Astrocyte of the hippocampus (primary cell): ENCODE data around the gene KIF26B.
A peak's percentile ranks its signal among the peaks of the same experiment; 100 is the strongest.

ENCODE experiments used
- DNase-seq: peaks from one replicate; pipeline ENCODE4 v3.0.0; 2011; ENCODE audit warnings: low read depth, low spot score

KIF26B gene

GRCh38 chr1:245679821-245680780, 525.3 kb downstream of the KIF26B start:
- no peak for DNase-seq

- no peak for DNase-seq
These were observed 528.1 kb downstream of the KIF26B start for GRCh38 chr1:245682638-245683628.

- no peak for DNase-seq
These were observed 528.9 kb downstream of the KIF26B start for GRCh38 chr1:245683676-245684075.

GRCh38 chr1:245684166-245684565, 529.4 kb downstream of the KIF26B start:
- no peak for DNase-seq

DNA sequence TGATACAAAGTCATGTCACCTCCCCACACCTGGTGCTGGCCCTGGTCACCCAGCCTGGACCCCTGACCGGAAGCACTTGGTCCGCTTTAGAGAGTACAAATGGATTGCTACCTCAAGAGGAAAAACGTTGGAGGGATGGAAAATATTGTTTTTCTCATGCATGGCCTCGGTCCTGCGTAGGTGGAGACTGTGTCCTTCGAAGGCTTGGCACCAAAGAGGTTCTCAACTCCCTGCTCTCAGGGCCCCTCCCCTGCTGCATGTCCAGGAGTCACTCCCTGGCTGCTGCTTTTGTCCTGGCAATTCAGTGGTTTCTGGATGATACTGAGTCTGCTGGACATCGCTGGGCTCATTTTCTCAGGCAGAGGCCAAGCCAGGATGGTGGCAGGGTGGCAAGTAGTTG, 529.8 kb downstream of the KIF26B start:
- no peak for DNase-seq

GRCh38 chr1:245685111-245685810, 530.5 kb downstream of the KIF26B start:
- DNase-seq, result no peak

DNA sequence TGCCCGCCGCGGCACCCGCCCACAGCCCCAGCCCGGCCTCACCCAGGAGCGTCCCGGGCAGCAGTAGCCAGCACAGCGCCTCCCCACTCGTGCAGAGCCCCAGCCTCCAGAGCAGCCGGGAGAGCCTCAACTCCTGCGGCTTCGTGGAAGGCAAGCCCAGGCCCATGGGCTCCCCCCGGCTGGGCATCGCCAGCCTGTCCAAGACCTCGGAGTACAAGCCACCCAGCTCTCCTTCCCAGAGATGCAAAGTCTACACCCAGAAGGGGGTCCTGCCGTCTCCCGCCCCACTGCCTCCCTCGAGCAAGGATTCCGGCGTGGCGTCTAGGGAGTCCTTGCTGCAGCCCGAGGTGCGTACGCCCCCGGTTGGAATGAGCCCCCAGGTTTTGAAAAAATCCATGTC, 531.2 kb downstream of the KIF26B start:
- no peak for DNase-seq

GRCh38 chr1:245686446-245687030, 531.8 kb downstream of the KIF26B start:
- no peak for DNase-seq

DNA sequence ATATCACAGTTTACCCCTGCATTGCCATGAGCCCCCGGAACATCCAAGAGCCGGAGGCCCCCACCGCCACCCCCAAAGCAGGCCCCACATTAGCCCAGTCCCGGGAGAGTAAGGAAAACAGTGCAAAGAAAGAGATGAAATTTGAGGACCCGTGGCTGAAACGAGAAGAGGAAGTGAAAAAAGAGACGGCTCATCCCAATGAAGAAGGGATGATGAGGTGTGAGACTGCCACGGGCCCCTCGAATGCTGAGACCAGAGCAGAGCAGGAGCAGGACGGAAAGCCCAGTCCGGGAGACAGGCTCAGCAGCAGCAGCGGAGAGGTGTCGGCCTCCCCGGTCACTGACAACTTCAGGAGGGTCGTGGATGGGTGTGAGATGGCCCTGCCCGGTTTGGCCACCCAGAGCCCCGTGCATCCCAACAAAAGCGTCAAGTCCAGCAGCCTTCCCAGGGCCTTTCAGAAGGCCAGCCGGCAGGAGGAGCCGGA, 532.4 kb downstream of the KIF26B start:
- no peak for DNase-seq

DNA sequence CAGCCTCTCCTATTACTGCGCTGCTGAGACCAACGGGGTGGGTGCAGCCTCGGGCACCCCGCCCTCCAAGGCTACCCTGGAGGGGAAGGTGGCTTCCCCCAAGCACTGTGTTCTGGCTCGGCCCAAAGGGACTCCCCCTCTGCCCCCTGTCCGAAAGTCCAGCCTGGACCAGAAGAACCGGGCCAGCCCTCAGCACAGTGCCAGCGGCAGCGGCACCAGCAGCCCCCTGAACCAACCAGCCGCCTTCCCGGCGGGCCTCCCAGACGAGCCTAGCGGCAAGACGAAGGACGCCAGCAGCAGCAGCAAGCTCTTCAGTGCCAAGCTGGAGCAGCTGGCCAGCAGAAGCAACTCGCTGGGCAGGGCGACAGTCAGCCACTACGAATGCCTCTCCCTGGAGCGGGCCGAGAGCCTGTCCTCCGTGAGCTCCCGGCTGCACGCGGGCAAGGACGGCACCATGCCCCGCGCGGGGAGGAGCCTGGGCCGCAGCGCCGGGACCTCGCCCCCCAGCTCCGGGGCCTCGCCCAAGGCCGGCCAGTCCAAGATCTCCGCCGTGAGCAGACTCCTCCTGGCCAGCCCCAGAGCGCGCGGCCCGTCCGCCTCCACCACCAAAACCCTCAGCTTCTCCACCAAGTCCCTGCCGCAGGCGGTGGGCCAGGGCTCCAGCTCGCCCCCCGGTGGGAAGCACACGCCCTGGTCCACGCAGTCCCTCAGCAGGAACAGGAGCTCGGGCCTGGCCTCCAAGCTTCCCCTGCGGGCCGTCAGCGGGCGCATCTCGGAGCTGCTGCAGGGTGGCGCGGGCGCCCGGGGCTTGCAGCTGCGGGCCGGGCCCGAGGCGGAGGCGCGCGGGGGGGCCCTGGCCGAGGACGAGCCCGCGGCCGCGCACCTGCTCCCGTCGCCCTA, 533.1 kb downstream of the KIF26B start:
- peak; percentile 61 for DNase-seq

GRCh38 chr1:245688536-245689453, 534.0 kb downstream of the KIF26B start:
- no peak for DNase-seq

- peak; percentile 33 for DNase-seq
These were observed 535.4 kb downstream of the KIF26B start for GRCh38 chr1:245690156-245690690.

DNA sequence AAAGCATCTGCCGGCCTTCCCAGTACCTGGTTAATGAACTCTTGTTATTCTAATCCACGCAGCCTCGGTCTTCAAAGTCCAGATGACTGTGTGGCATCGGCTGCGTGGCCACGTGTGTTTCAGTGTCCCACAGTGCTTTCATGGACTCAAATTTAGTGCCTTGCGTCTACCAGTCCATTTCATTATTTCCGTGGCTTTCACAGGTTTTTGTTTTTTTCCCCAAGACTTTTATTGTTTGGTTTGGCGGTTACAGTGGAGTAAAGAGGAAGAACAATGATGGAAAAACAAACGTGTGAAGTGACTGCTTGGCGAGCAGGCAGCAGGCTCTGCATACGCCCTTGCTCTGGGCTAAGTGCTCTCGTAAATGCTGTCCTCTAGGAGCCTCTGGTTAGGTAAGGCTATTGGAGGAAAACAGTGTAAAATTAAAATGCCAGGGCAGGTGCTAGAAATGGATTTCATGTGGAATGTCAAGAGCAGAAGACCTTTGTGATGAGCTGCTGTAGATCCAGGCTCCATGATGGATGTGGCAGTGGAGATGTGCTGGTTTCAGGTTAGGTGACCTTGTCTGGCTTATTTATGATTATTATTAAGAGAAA, 536.3 kb downstream of the KIF26B start:
- DNase-seq, result no peak

DNA sequence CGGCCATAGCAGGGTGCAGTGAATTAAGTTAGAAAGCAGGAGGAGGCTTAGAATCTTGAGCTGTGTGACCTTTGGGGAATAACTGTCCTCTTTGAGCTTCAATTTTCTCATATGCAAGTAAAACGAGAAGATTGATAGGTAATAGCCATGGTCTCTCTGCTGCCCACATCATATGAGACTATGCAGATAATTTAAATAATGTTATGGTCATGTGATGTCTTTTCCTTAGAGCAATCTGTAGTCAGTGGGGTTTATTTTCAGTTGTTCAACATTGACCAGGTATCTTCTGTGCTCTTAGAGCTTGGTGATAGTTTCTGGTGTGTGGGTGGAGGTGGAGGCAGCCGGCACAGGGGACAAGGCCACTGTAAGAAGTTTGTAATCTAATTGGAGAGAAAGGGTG, 537.1 kb downstream of the KIF26B start:
- no peak for DNase-seq

DNA sequence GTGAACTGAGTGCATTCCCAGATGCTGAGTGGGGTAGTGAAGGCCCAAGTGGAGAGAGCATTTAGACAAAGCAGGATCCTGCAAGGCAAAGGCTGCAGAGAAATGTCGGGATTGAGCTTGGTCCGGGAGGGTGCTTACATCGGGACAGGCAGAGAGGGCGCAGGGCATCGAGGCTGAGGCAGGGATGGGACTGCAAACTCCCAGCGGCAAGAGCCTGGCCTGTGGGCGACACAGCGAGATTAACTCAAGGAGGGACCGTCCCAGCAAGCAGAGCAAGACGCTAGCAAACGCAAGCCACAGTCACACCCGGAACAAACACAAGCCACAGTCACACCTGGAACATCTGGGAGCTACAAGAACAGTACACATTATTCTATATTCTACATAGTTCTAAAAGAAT, 537.5 kb downstream of the KIF26B start:
- DNase-seq, result no peak

DNA sequence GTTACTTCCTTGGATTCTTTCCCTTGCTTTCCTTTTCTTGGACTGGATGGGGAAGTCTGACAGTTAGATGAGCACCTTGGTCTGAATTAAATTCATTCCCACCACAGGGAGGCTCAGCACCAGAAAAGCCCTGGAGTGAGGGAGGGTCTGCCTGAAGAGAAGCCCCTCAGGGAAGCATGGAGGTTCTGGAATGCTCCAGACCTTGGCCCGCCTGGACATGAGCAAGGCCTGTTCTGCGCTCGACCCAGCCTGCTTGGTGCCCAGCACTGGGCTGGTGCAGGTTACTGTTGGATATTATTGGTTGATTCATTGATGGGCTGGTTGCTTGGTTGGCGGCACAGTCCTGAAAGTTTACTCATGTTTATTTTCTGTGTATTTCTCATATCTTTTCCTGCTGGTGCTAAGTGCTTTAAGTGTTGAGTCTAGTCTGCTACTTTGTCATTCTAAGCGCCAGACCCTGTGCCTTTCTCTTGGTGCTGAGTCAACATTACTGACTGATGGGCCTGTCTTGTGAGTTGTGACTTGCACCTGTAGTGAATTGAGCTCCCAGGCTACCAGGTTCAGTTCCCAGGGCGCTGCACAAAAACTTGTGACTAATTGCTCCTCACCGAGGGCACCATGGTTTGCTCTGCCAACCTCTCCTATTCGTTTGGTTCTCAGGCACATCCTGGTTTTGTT, 538.5 kb downstream of the KIF26B start:
- DNase-seq, result no peak

DNA sequence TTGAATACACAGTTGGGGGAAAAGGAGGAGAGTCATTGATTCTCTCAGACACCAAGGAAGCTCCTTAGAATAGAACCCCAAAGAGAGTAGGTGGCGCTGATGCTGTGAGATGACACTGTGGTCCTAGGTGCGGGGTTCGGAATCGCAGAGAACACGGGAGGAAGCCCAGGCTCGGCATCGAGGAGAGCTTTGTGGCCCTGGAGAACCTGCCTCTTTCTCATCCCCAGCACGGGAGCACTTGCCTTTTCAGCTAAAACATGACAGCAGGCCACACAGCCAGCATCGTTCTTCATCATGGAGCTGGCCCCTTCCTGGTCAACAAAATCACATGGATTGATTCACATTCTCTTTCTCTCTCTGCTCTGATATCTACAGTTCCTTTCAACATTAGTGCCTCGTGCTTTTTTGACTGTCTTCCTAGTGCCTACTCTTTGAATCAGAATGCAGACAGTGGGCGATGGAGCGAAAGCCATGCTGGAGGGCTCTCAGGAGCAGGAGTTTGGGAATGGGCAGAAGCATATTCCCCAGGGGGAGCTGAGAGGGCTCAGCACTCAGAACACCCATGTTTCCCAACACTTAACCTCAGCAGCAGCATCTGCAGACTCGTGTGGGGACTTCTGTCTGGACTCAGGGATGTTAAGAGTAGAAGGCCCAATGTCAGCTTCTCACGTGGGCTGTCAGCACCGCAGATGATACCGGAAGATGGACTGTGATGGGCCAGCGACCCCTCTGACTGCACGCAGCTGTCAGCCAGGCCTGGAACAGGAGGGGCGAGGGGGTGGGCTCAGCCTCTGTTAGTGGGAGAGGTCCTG, 539.4 kb downstream of the KIF26B start:
- no peak for DNase-seq
